Measurements from ENCODE around the gene NR1D2.
"Not testable (repeated sequence)": the region's sequence is repeated elsewhere in the genome, so short reads cannot be mapped to it uniquely, and the experiment has no call there.

NR1D2 gene

GRCh38 chr3:23944861-23945662 lies at the start of gene NR1D2:
Gene NR1D2 (plus strand): TSS chr3:23945286. CDS start chr3:23945579, 293 bp downstream.
- peak; percentile 68 for DNase-seq (ENCODE audit: low read depth)

- no peak for DNase-seq (ENCODE audit: low read depth)
Observed at GRCh38 chr3:23900744-23901143, 44.3 kb upstream of the NR1D2 start.

DNA sequence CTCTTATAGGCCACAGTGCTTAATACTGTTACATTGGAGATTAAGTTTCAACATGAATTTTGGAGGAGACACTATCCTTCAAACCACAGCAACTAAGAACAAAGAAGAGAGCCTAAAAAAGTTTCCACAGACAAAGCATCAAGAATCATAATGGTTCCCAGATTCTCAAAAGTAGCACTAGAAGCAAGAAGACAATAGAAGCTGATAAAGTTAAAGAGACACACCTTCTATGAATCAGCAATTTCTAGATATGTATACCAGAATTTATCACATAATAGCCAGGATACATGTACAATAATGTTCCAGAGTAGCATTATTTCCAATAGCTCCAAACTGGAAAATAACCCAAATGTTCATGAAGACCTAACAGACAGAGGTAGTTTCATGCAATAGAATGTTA lies 40.5 kb upstream of the NR1D2 start:
- no peak for DNase-seq (ENCODE audit: low read depth)

GRCh38 chr3:23909341-23909740 lies 35.7 kb upstream of the NR1D2 start:
- DNase-seq (ENCODE audit: low read depth) = no peak

DNA sequence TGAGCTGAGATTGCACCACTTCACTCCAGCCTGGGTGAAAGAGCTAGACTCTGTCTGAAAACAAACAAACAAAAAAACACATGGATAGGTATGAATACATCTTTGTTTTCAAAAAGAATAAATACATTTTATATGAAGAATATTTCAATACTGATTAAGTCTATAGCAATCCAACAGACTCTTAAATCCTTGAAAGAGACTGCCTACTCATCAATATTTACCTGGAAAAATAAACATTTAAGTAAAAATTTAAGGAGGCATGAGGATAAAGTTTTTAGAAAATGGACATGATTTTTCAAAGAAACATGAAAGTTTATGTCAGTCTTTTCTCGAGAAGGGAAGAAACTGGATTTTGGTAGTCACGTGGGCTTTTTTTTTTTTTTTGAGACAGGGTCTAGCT lies 33.7 kb upstream of the NR1D2 start:
- no peak for DNase-seq (ENCODE audit: low read depth)

GRCh38 chr3:23912335-23912734 lies 32.8 kb upstream of the NR1D2 start:
- not testable (repeated sequence) for DNase-seq (ENCODE audit: low read depth)

DNA sequence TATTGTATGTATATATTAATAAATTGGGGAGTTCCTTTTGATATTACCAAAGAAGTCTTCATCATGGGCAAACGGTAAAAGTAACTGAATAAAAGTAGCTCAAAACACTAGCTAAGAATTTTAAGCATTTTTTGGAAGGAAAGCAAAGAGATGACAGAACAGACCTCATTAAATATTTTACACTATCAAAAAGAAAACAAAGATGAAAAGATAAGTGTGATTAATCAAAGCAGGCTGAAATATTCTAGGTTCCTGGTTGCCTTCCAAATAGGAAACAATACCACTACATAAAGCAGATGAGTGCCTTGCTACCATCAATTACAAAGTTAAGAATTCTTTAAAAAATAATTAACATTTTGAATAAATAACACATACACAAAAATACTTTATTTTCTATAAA lies 31.9 kb upstream of the NR1D2 start:
- no peak for DNase-seq (ENCODE audit: low read depth)

GRCh38 chr3:23913873-23914743 lies 31.0 kb upstream of the NR1D2 start:
- DNase-seq (ENCODE audit: low read depth) = no peak

- DNase-seq (ENCODE audit: low read depth) = no peak
Observed at GRCh38 chr3:23915537-23916108, 29.5 kb upstream of the NR1D2 start.

GRCh38 chr3:23916152-23916885 lies 28.8 kb upstream of the NR1D2 start:
- DNase-seq (ENCODE audit: low read depth) = no peak

DNA sequence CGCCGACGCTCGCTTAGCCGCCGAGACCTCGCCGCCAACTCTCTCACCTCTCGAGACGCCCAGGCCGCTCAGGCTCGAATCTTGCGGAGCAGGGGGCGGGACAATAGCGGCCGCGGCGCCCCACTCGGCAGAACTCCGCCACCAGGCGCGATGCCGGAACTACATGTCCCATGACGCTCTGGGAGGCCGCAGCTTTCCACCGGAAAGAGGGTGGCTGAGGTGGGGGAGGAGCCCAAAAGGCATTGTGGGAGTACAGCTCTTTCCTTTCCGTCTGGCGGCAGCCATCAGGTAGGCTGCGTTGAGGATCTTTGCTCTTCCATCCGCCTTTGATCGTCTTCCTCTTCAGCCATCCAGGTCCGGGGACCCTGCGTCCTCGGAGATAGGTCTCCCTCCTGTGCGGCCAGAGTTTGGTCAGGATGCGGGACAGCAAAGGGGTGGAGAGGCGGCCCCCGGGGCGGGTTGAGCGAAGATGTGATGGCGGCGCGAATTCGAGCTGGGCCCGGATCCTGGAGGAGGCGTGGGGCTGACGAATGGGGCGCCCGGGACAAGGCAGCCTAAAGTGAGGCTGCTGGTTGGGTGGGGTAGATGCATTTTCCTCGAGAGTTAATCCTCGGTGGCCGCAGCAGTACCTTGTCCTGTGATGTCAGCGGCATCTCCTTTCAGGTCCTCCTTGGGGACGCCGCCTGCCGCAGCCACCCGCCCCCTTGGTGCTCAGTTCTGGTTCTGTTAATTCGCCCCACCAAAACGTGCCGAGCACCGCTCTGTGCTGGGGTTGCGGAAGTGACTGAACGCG lies 28.0 kb upstream of the NR1D2 start, which contains the start of the genes NKIRAS1 and RPL15:
Gene NKIRAS1, minus strand, starts transcription at position 105 of the 793 bp plus-strand sequence. CDS start 6,086 bp downstream, outside the sequence.
Gene RPL15, plus strand, starts transcription at position 247 of the 793 bp plus-strand sequence. CDS start 728 bp downstream, outside the sequence.
- peak; percentile 96 for DNase-seq (ENCODE audit: low read depth)

- DNase-seq (ENCODE audit: low read depth) = not testable (repeated sequence)
Observed at GRCh38 chr3:23917679-23918303, 27.3 kb upstream of the NR1D2 start.

GRCh38 chr3:23918331-23918730 lies 26.8 kb upstream of the NR1D2 start:
- DNase-seq (ENCODE audit: low read depth) = not testable (repeated sequence)

DNA sequence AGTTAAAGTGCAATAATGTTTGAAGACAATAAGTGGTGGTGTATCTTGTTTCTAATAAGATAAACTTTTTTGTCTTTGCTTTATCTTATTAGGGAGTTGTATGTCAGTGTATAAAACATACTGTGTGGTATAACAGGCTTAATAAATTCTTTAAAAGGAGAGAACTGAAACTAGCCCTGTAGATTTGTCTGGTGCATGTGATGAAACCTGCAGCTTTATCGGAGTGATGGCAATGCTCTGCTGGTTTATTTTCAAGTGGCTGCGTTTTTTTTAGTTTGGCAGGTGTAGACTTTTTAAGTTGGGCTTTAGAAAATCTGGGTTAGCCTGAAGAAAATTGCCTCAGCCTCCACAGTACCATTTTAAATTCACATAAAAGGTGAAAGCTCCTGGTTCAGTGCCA lies 25.5 kb upstream of the NR1D2 start:
- no peak for DNase-seq (ENCODE audit: low read depth)

GRCh38 chr3:23920151-23920655 lies 24.9 kb upstream of the NR1D2 start:
- DNase-seq (ENCODE audit: low read depth) = no peak

GRCh38 chr3:23921052-23921511 lies 24.0 kb upstream of the NR1D2 start:
- DNase-seq (ENCODE audit: low read depth) = no peak

GRCh38 chr3:23923786-23924185 lies 21.3 kb upstream of the NR1D2 start:
- no peak for DNase-seq (ENCODE audit: low read depth)

DNA sequence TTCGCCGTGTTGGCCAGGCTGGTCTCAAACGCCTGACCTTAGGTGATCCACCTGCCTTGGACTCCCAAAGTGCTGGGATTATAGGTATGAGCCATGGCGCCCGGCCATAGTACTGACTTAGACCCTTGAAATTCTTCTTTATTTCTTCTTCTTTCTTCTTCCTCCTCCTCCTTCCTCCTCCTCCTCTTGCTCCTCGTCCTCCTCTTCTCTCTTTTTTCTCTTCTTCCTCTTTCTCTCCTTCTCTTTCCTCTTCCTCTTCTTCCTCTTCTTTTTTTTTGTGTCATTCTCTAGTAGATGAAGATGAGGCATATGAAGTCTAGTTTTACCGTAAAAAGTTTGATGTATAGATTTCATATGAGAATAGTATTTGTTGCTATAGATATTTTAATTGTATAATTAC lies 18.8 kb upstream of the NR1D2 start:
- DNase-seq (ENCODE audit: low read depth) = no peak

DNA sequence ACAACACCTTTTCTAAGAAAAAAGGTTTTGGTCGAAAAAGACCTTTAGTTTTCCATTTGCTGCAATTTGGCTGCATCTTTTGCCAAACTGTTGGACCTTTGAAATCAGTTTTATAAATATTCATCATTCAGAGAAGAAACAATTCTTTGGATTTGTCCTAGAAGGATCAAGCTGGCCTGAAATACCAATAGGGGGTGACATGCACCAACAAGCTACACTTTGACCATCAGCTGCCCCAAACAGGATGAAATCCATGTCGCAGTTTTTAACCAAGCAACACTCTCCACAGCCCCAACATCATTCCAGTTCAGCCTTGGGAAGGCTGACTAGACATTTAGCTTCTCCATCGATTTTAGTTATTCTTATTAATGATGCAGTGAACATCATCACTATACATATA lies 18.4 kb upstream of the NR1D2 start:
- DNase-seq (ENCODE audit: low read depth) = no peak

- no peak for DNase-seq (ENCODE audit: low read depth)
Observed at GRCh38 chr3:23928524-23928923, 16.6 kb upstream of the NR1D2 start.

All from stimulated activated CD4-positive, alpha-beta T cell treated with anti-CD3 and anti-CD28 coated beads, Interleukin-2, amount 100 ng/mL, for 4 hours (primary cell).